GM12878 (cell line): ENCODE measurements around the gene DUSP22. TPM values are rescaled to one million over a fixed set of nuclear protein-coding genes. Genes with fewer than 3 reads are reported as not detected.

Experiments used
- CBX5 ChIP-seq: sonication (generic); IDR thresholded peaks from 2 replicates; pipeline ENCODE4 v1.6.1; 2016; ENCODE audit warnings: low read depth, moderate library complexity, mild to moderate bottlenecking, inconsistent platforms
- EED ChIP-seq: sonication (generic); IDR thresholded peaks from 2 replicates; pipeline ENCODE4 v1.6.1; 2016; ENCODE audit warnings: antibody characterized with exemption, low read depth
- FOS ChIP-seq: IDR thresholded peaks from 3 replicates; pipeline ENCODE4 v1.6.1; 2011; ENCODE audit warnings: borderline replicate concordance; ENCODE audit not compliant: insufficient read length; ENCODE audit errors: extremely low read depth
- HDAC2 ChIP-seq: fragments of 200-600 bp; sonication (generic); IDR thresholded peaks from 2 replicates; pipeline ENCODE4 v1.6.1; 2017
- JUND ChIP-seq: IDR thresholded peaks from 2 replicates; pipeline ENCODE4 v1.6.1; 2012; ENCODE audit warnings: low read depth, mild to moderate bottlenecking, low read length, improper control_type of control experiment, moderate library complexity
- LARP7 ChIP-seq: fragments of 450-650 bp; IDR thresholded peaks from 2 replicates; pipeline ENCODE4 v1.6.1; 2017; ENCODE audit warnings: mild to moderate bottlenecking
- MXI1 ChIP-seq: fragments of 150-350 bp; IDR thresholded peaks from 2 replicates; pipeline ENCODE4 v1.6.1; 2011; ENCODE audit warnings: low read depth, mild to moderate bottlenecking, inconsistent platforms, low read length, improper control_type of control experiment
- NBN ChIP-seq: fragments of 450-650 bp; IDR thresholded peaks from 2 replicates; pipeline ENCODE4 v1.6.1; 2016
- NFIC ChIP-seq: IDR thresholded peaks from 2 replicates; pipeline ENCODE4 v1.6.1; 2012; ENCODE audit warnings: low read depth, mild to moderate bottlenecking, inconsistent platforms, low read length, moderate library complexity
- NRF1 ChIP-seq: conservative IDR thresholded peaks from 2 replicates; pipeline ENCODE4 v1.6.1; 2011; ENCODE audit warnings: mild to moderate bottlenecking, low read depth, low read length, improper control_type of control experiment
- PML ChIP-seq: IDR thresholded peaks from 2 replicates; pipeline ENCODE4 v1.6.1; 2012; ENCODE audit warnings: low read length, inconsistent platforms
- POLR2AphosphoS2 ChIP-seq: IDR thresholded peaks from 2 replicates; pipeline ENCODE4 v1.6.1; 2011; ENCODE audit warnings: low read depth, mild to moderate bottlenecking, low read length, improper control_type of control experiment, moderate library complexity
- POLR2AphosphoS5 ChIP-seq: IDR thresholded peaks from 2 replicates; pipeline ENCODE4 v1.6.1; 2011; ENCODE audit warnings: mild to moderate bottlenecking, low read length, inconsistent platforms
- RUNX3 ChIP-seq: IDR thresholded peaks from 2 replicates; pipeline ENCODE4 v1.6.1; 2012; ENCODE audit warnings: low read length, inconsistent platforms
- SMARCA5 ChIP-seq: fragments of 450-650 bp; IDR thresholded peaks from 2 replicates; pipeline ENCODE4 v1.6.1; 2017; ENCODE audit warnings: mild to moderate bottlenecking
- SREBF2 ChIP-seq: IDR thresholded peaks from 2 replicates; pipeline ENCODE4 v1.6.1; 2012; ENCODE audit warnings: mild to moderate bottlenecking, low read length
- TCF12 ChIP-seq: IDR thresholded peaks from 2 replicates; pipeline ENCODE4 v1.6.1; 2011; ENCODE audit warnings: low read depth, mild to moderate bottlenecking, low read length
- WRNIP1 ChIP-seq: IDR thresholded peaks from 2 replicates; pipeline ENCODE4 v1.6.1; 2011; ENCODE audit warnings: low read depth, low read length, improper control_type of control experiment, borderline replicate concordance
- ZBED1 ChIP-seq: IDR thresholded peaks from 2 replicates; pipeline ENCODE4 v1.6.1; 2016; ENCODE audit warnings: borderline replicate concordance
- ZNF24 ChIP-seq: fragments of 450-650 bp; IDR thresholded peaks from 2 replicates; pipeline ENCODE4 v1.6.1; 2017; ENCODE audit warnings: antibody characterized with exemption, mild to moderate bottlenecking
- ZZZ3 ChIP-seq: IDR thresholded peaks from 2 replicates; pipeline ENCODE4 v1.6.1; 2011; ENCODE audit warnings: low read depth; ENCODE audit not compliant: control insufficient read depth, insufficient read length
- polyA plus RNA-seq, 11 experiments: library from polyadenylated mRNA; depleted of rRNA in 4 of 11; unstranded in 6 of 11; stranded (reverse) in 5 of 11; fragments of >200 nt; fragmentation: Nextera tagmentation in 4 of 11; fragmentation: Illumina TruSeq in 1 of 11; extraction: Ambion mirVana in 4 of 11; extraction: Trizol in 1 of 11; gene quantifications; 1 replicate in 1 of 11; 2 replicates in 10 of 11; pipeline versions ENCODE4 v1.2.1 to v1.2.3, GENCODE V29; 2011 to 2016; ENCODE audit warnings: inconsistent platforms in 2 of 11, missing spikeins in 2 of 11, low read depth in 1 of 11
- total RNA-seq, 4 experiments: library from RNA; depleted of rRNA in 3 of 4; stranded (reverse); fragments of >200 nt in 3 of 4; fragmentation: Illumina TruSeq in 1 of 4; extraction: Trizol in 1 of 4; gene quantifications; 2 replicates each; pipeline versions ENCODE4 v1.2.1 to v1.2.3, GENCODE V29; 2013 to 2021
- TF ChIP-seq, protein P1 (sequence below): fragments of 450-650 bp; IDR thresholded peaks from 2 replicates; pipeline ENCODE4 v1.6.1; 2017; ENCODE audit warnings: antibody characterized with exemption, mild to moderate bottlenecking, moderate library complexity
- TF ChIP-seq, protein P2 (sequence below): IDR thresholded peaks from 2 replicates; pipeline ENCODE4 v1.6.1; 2012; ENCODE audit warnings: mild to moderate bottlenecking, low read depth, low read length
- TF ChIP-seq, protein P3 (sequence below): fragments of 450-650 bp; IDR thresholded peaks from 2 replicates; pipeline ENCODE4 v1.6.1; 2016; ENCODE audit warnings: mild to moderate bottlenecking
- TF ChIP-seq, protein P4 (sequence below): IDR thresholded peaks from 2 replicates; pipeline ENCODE4 v1.6.1; 2011; ENCODE audit warnings: low read depth, mild to moderate bottlenecking, low read length, moderate library complexity, borderline replicate concordance; ENCODE audit errors: extremely low read depth

DUSP22 gene
- total and polyA plus RNA-seq, 10 of the 15 experiments (the other 5 are each of a cell fraction or from before 2014, with no cell fraction given): 78.9 to 156 (median 107) TPM

DNA sequence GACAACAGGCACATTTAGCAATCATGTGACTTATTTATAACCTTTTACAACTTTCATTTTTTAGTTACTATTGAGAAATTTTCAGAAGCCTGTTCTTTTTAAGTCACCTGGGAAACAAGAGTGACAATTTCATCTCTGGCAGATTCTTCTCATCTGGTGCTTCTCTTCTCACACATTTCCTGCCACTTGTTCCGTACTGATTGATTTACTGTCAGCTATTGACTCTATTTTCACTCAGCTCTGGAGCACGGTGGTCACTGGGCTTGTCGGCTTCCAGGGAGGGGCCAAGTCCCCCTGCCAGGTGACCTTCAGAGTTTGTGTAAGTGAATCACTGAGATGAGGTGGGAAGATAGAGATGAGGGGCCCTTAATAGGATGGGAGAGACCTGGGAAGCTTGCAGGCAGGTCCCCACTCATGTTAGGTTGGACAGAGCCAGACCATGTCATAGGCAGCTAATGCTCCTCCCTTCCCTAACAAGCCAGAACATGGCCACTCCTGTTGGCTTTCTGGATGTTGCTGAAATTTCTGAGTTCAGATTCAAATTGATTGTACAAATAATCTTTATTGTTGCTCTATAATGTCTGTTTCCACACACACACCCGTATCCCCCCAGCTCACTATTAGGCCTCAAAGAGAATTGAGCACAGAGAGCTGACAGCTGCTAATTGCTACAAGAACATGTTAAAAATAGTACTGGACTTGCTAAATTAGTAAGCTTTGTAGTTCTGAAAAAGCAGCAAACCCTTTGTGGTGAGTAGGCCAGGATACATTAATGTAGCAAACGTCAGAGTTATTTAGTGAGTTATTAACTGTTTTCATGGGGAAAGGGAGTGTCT lies 13.3 kb downstream of the DUSP22 start (continued):
- TF ChIP-seq, protein P1, sequence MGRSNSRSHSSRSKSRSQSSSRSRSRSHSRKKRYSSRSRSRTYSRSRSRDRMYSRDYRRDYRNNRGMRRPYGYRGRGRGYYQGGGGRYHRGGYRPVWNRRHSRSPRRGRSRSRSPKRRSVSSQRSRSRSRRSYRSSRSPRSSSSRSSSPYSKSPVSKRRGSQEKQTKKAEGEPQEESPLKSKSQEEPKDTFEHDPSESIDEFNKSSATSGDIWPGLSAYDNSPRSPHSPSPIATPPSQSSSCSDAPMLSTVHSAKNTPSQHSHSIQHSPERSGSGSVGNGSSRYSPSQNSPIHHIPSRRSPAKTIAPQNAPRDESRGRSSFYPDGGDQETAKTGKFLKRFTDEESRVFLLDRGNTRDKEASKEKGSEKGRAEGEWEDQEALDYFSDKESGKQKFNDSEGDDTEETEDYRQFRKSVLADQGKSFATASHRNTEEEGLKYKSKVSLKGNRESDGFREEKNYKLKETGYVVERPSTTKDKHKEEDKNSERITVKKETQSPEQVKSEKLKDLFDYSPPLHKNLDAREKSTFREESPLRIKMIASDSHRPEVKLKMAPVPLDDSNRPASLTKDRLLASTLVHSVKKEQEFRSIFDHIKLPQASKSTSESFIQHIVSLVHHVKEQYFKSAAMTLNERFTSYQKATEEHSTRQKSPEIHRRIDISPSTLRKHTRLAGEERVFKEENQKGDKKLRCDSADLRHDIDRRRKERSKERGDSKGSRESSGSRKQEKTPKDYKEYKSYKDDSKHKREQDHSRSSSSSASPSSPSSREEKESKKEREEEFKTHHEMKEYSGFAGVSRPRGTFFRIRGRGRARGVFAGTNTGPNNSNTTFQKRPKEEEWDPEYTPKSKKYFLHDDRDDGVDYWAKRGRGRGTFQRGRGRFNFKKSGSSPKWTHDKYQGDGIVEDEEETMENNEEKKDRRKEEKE: no peak
- TF ChIP-seq POLR2AphosphoS2 (no peak), RUNX3 (no peak), FOS (no peak), HDAC2 (peak; percentile 30; the same call in 1 of the 2 replicates), CBX5 (no peak), TCF12 (peak; percentile 98), ZZZ3 (no peak), JUND (peak; percentile 93), NBN (peak; percentile 95), SREBF2 (no peak), WRNIP1 (peak; percentile 88; the same call in 1 of the 2 replicates), MXI1 (0 out of 2 replicates have a peak, but pooled peaks have one; percentile 45), LARP7 (peak; percentile 74; the same call in 1 of the 2 replicates), POLR2AphosphoS5 (peak; percentile 66), EED (peak; percentile 85), ZBED1 (peak; percentile 98), SMARCA5 (peak; percentile 92), NFIC (no peak), ZNF24 (peak; percentile 79), PML (no peak), NRF1 (no peak)
- TF ChIP-seq, protein P2, sequence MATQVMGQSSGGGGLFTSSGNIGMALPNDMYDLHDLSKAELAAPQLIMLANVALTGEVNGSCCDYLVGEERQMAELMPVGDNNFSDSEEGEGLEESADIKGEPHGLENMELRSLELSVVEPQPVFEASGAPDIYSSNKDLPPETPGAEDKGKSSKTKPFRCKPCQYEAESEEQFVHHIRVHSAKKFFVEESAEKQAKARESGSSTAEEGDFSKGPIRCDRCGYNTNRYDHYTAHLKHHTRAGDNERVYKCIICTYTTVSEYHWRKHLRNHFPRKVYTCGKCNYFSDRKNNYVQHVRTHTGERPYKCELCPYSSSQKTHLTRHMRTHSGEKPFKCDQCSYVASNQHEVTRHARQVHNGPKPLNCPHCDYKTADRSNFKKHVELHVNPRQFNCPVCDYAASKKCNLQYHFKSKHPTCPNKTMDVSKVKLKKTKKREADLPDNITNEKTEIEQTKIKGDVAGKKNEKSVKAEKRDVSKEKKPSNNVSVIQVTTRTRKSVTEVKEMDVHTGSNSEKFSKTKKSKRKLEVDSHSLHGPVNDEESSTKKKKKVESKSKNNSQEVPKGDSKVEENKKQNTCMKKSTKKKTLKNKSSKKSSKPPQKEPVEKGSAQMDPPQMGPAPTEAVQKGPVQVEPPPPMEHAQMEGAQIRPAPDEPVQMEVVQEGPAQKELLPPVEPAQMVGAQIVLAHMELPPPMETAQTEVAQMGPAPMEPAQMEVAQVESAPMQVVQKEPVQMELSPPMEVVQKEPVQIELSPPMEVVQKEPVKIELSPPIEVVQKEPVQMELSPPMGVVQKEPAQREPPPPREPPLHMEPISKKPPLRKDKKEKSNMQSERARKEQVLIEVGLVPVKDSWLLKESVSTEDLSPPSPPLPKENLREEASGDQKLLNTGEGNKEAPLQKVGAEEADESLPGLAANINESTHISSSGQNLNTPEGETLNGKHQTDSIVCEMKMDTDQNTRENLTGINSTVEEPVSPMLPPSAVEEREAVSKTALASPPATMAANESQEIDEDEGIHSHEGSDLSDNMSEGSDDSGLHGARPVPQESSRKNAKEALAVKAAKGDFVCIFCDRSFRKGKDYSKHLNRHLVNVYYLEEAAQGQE: no peak; the same call in 1 of the 2 replicates
- TF ChIP-seq, protein P3, sequence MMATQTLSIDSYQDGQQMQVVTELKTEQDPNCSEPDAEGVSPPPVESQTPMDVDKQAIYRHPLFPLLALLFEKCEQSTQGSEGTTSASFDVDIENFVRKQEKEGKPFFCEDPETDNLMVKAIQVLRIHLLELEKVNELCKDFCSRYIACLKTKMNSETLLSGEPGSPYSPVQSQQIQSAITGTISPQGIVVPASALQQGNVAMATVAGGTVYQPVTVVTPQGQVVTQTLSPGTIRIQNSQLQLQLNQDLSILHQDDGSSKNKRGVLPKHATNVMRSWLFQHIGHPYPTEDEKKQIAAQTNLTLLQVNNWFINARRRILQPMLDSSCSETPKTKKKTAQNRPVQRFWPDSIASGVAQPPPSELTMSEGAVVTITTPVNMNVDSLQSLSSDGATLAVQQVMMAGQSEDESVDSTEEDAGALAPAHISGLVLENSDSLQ: peak; percentile 92
- TF ChIP-seq, protein P4, sequence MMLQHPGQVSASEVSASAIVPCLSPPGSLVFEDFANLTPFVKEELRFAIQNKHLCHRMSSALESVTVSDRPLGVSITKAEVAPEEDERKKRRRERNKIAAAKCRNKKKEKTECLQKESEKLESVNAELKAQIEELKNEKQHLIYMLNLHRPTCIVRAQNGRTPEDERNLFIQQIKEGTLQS: no peak
